Fibroblast of lung (primary cell): Measurements from ENCODE around the gene DSCAML1. TPM values are rescaled to one million over a fixed set of nuclear protein-coding genes. Genes with fewer than 3 reads are reported as not detected.

Experiments
- DNase-seq, 2 donors: peaks; one replicate each; pipeline versions ENCODE4 v3.0.0 to v3.0.0-alpha.2; 2010; ENCODE audit warnings: low read depth in 2 of 2
- H2AFZ ChIP-seq: 2 replicates; pipeline ENCODE4 v1.5.1; 2012; ENCODE audit warnings: low read length, control low read depth, inconsistent platforms
- H3K27ac ChIP-seq: 2 replicates; pipeline ENCODE4 v1.5.1; 2011; ENCODE audit warnings: low read length, control low read depth; ENCODE audit not compliant: insufficient read depth
- H3K27me3 ChIP-seq: 2 replicates; pipeline ENCODE4 v1.5.1; 2011; ENCODE audit warnings: mild to moderate bottlenecking, low read length; ENCODE audit not compliant: control insufficient read depth, insufficient read depth
- H3K36me3 ChIP-seq: 2 replicates; pipeline ENCODE4 v1.5.1; 2011; ENCODE audit warnings: low read length; ENCODE audit not compliant: control insufficient read depth, insufficient read depth
- H3K4me1 ChIP-seq: 2 replicates; pipeline ENCODE4 v1.5.1; 2011; ENCODE audit warnings: low read length; ENCODE audit not compliant: control insufficient read depth, insufficient read depth; ENCODE audit errors: extremely low read depth
- H3K4me2 ChIP-seq: 2 replicates; pipeline ENCODE4 v1.5.1; 2011; ENCODE audit warnings: low read length, control low read depth; ENCODE audit not compliant: insufficient read depth; ENCODE audit errors: extremely low read depth
- H3K4me3 ChIP-seq, 4 experiments: fragments of 200-600 bp in 1 of 4; sonication (generic) in 1 of 4; replicated peaks in 1 of 4; 2 replicates each; pipeline ENCODE4 v1.5.1; 2011 to 2016; ENCODE audit warnings: low read length in 4 of 4, low read depth in 3 of 4, mild to moderate bottlenecking in 3 of 4, control low read depth in 2 of 4, inconsistent platforms in 1 of 4, mixed read lengths in 1 of 4; ENCODE audit not compliant: insufficient read depth in 1 of 4; ENCODE audit errors: control extremely low read depth in 1 of 4
- H3K79me2 ChIP-seq: 2 replicates; pipeline ENCODE4 v1.5.1; 2012; ENCODE audit warnings: mild to moderate bottlenecking, low read length, inconsistent platforms; ENCODE audit not compliant: control insufficient read depth, insufficient read depth
- H3K9ac ChIP-seq: 2 replicates; pipeline ENCODE4 v1.5.1; 2011; ENCODE audit warnings: mild to moderate bottlenecking, low read length, control low read depth; ENCODE audit not compliant: insufficient read depth
- H3K9me3 ChIP-seq: 2 replicates; pipeline ENCODE4 v1.5.1; 2012; ENCODE audit warnings: low read depth, low read length; ENCODE audit not compliant: control insufficient read depth, insufficient read depth
- H4K20me1 ChIP-seq: 2 replicates; pipeline ENCODE4 v1.5.1; 2011; ENCODE audit warnings: low read length; ENCODE audit not compliant: control insufficient read depth, insufficient read depth; ENCODE audit errors: extremely low read depth
- EZH2 ChIP-seq: IDR thresholded peaks from 2 replicates; pipeline ENCODE4 v1.5.1; 2012; ENCODE audit warnings: low read length, control low read depth, mild to moderate bottlenecking; ENCODE audit errors: missing control alignments
- polyA plus RNA-seq, 2 donors: library from polyadenylated mRNA; depleted of rRNA in 1 of 2; stranded (reverse) in 1 of 2; unstranded in 1 of 2; fragments of >200 nt; gene quantifications; 2 replicates each; pipeline ENCODE4 v1.2.1, GENCODE V29; 2011 to 2012; ENCODE audit warnings: missing spikeins in 1 of 2
- total RNA-seq: library from RNA; depleted of rRNA; stranded (reverse); fragments of >200 nt; gene quantifications from 2 replicates; pipeline ENCODE4 v1.2.1, GENCODE V29; 2014
- TF ChIP-seq, protein P1 (sequence below), 2 donors: IDR thresholded peaks in 1 of 2; conservative IDR thresholded peaks in 1 of 2; 1 replicate in 1 of 2; 2 replicates in 1 of 2; pipeline ENCODE4 v1.5.1; 2011 to 2012; ENCODE audit warnings: low read length in 2 of 2, control low read depth in 1 of 2, inconsistent platforms in 1 of 2, low read depth in 1 of 2, mild to moderate bottlenecking in 1 of 2

DSCAML1 gene
- total and polyA plus RNA-seq, 2 donors (not counting 1 experiment from before 2014, with no cell fraction given) = not detected

DNA sequence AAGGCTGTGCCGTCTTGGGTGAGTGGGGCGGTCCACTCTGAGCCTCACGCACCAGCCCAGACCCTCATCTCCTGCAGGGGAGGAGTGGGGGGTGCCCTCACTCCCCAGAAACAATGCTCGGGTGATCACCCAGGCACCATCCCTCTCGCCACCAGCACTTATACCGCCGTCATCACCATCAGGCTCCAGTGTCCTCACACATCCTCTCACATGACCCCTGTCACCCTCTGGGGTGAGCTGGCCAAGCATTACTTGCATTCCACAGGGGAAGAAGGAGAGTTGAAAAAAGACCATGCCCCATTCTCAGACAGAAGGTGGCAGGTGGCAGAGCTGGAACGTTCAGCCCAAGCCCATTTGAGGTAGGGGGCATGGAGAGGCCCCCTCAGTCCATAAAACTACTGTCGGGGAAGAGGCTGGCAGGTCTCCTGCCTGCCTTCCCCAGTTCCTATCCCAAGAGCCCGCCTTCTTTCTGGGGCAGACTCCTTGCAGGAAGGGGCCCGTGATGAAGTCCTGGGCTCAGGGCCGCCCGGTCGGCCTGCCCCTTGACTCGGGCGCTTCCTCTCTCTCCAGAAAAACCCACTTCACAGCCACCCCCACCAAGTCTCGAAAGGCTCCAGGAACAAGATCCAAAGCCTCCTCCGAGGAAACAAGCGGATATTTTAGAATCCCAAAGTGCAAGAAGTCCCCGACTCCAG is 153.3 kb downstream of the DSCAML1 start:
- no peak overlapping the region for H3K27ac ChIP-seq
- no peaks in the 10 kb centered on the region for H3K36me3 ChIP-seq
- H3K9ac ChIP-seq = no peak overlapping the region
- no peaks in the 10 kb centered on the region for H3K79me2 ChIP-seq
- H3K4me2 ChIP-seq = no peak overlapping the region
- H2AFZ ChIP-seq = no peak overlapping the region
- DNase-seq = no peak
- no peaks in the 10 kb centered on the region for H3K9me3 ChIP-seq
- no peaks in the 10 kb centered on the region for H3K27me3 ChIP-seq
- no peaks in the 10 kb centered on the region for H4K20me1 ChIP-seq
- no peak overlapping the region for H3K4me3 ChIP-seq
- H3K4me1 ChIP-seq = no peaks in the 10 kb centered on the region
- TF ChIP-seq, protein P1, sequence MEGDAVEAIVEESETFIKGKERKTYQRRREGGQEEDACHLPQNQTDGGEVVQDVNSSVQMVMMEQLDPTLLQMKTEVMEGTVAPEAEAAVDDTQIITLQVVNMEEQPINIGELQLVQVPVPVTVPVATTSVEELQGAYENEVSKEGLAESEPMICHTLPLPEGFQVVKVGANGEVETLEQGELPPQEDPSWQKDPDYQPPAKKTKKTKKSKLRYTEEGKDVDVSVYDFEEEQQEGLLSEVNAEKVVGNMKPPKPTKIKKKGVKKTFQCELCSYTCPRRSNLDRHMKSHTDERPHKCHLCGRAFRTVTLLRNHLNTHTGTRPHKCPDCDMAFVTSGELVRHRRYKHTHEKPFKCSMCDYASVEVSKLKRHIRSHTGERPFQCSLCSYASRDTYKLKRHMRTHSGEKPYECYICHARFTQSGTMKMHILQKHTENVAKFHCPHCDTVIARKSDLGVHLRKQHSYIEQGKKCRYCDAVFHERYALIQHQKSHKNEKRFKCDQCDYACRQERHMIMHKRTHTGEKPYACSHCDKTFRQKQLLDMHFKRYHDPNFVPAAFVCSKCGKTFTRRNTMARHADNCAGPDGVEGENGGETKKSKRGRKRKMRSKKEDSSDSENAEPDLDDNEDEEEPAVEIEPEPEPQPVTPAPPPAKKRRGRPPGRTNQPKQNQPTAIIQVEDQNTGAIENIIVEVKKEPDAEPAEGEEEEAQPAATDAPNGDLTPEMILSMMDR (conservative IDR thresholded peaks at IDR 0.05 in 1 of 2, IDR thresholded peaks at IDR 0.05 in 1 of 2; ENCODE audit: low read depth in 1 of 2, low read length in 2 of 2) = no peak
- no peak for TF ChIP-seq EZH2

DNA sequence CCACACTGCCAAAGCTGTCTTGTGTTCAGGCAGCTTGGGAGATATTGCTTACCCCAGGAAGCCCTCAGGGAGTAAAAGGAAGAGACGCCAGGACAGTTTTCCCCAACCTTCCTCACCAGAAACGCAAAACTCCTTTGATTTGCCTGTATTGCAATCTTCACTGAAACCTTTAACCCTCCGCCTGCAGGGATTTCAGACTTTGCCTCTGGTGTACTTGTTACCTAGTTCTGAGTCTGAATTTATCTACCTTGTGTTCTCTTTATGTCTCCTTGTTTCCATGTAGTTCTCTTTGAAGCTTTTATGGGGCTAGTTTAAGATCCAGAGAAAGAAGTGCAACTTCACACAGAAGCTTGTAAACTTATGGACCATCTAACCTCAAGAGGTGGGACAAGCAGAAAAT is 154.2 kb downstream of the DSCAML1 start:
- Histone ChIP-seq H3K36me3 (no peaks in the 10 kb centered on the region), H3K27me3 (no peaks in the 10 kb centered on the region), H3K9me3 (no peaks in the 10 kb centered on the region), H3K9ac (no peak overlapping the region), H3K79me2 (no peaks in the 10 kb centered on the region), H3K4me3 (no peak overlapping the region), H4K20me1 (no peaks in the 10 kb centered on the region), H3K4me1 (no peaks in the 10 kb centered on the region), H3K27ac (no peak overlapping the region), H3K4me2 (no peak overlapping the region), H2AFZ (no peak overlapping the region)
- no peak for DNase-seq
- TF ChIP-seq, protein P1 (conservative IDR thresholded peaks at IDR 0.05 in 1 of 2, IDR thresholded peaks at IDR 0.05 in 1 of 2; ENCODE audit: low read depth in 1 of 2, low read length in 2 of 2) = no peak
- TF ChIP-seq EZH2 = no peak

DNA sequence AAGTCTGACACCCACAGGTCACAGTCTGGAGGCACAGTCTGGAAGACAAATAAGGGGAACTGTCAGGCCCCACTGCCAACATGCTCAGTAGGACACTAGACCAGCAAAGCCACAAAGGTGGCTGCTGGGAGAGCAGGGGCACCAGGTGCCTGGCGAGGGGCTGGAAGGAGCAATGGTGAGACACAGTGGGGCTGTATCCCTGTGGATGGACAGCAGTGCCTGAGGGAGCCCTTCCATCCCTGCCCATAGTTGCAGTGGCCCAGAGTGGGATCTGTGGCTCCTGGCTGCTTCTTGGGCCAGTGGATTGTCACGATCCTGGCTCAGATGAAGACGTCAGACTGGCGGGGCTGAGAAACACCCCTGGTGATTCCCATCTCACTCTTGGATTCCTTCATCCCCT is 154.6 kb downstream of the DSCAML1 start:
- H3K79me2 ChIP-seq = no peaks in the 10 kb centered on the region
- TF ChIP-seq EZH2 = no peak
- no peak for DNase-seq
- H3K9me3 ChIP-seq = no peaks in the 10 kb centered on the region
- no peak overlapping the region for H3K4me2 ChIP-seq
- no peak overlapping the region for H3K9ac ChIP-seq
- no peaks in the 10 kb centered on the region for H3K4me1 ChIP-seq
- H3K27ac ChIP-seq = no peak overlapping the region
- no peak overlapping the region for H2AFZ ChIP-seq
- no peaks in the 10 kb centered on the region for H4K20me1 ChIP-seq
- H3K27me3 ChIP-seq = no peaks in the 10 kb centered on the region
- no peaks in the 10 kb centered on the region for H3K36me3 ChIP-seq
- no peak overlapping the region for H3K4me3 ChIP-seq
